HEK293T (cell line): Measurements from ENCODE around the gene SLC15A1.

Experiments
- BHLHE40 ChIP-seq: fragments of 450-650 bp; IDR thresholded peaks from 2 replicates; pipeline ENCODE4 v1.6.1; 2016; ENCODE audit warnings: mild to moderate bottlenecking, moderate library complexity, borderline replicate concordance
- ELF4 ChIP-seq: fragments of 450-650 bp; IDR thresholded peaks from 2 replicates; pipeline ENCODE4 v1.6.1; 2017; ENCODE audit warnings: antibody characterized with exemption
- FOXA1 ChIP-seq: fragments of 450-650 bp; IDR thresholded peaks from 2 replicates; pipeline ENCODE4 v1.6.1; 2016; ENCODE audit warnings: mild to moderate bottlenecking
- FOXM1 ChIP-seq: fragments of 450-650 bp; IDR thresholded peaks from 2 replicates; pipeline ENCODE4 v1.6.1; 2017; ENCODE audit warnings: mild to moderate bottlenecking, borderline replicate concordance

DNA sequence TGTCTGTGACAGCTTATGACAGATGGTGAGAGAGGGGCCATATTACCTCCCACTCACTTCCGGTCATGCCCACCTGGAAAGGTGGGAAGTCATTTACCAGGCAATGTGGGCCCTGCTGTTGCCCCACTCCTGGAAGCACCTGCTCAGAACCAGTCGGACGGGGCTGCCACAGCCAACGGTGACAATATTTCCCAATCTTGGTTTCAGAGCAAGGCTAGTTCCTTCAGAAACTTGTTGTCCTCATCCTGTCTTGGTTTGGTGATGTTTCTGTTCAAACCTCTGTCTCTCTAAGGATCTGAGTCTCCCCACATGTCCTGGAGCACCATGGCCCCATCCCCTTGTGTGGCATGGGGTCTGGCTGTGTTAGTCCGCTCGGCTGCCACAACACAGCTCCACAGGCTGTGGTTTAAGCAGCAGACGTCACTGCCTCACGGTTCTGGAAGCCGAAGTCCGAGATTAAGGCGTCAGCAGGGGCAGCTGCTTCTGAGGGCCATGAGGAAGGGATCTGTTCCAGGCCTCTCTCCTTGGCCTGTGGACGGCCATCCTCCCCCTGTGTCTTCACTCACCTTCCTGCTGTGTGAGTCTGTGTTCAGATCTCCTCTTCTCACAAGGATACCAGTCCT is 31.5 kb upstream of the SLC15A1 start:
- TF ChIP-seq ELF4 = no peak
- no peak for TF ChIP-seq FOXM1
- TF ChIP-seq FOXA1 = no peak
- no peak for TF ChIP-seq BHLHE40
